PC-3 (cell line): Measurements from ENCODE around the gene SERPINA9.

ENCODE experiments used
- CTCF ChIP-seq: fragments of 300-600 bp; sonication (generic); conservative IDR thresholded peaks from 2 replicates; pipeline ENCODE4 v1.5.1; 2017; ENCODE audit warnings: antibody characterized with exemption, low read depth, mild to moderate bottlenecking, low read length
- EZH2phosphoT487 ChIP-seq: fragments of 300-600 bp; sonication (generic); IDR thresholded peaks from 2 replicates; pipeline ENCODE4 v1.6.1; 2018; ENCODE audit warnings: mild to moderate bottlenecking, antibody characterized with exemption, low read length, borderline replicate concordance

GRCh38 chr14:94489336-94489735 lies 13.3 kb upstream of the SERPINA9 start:
- TF ChIP-seq EZH2phosphoT487 (no peak), CTCF (no peak)
